ENCODE results near the gene ULK1. TPM values are rescaled to one million over a fixed set of nuclear protein-coding genes. Genes with fewer than 3 reads are reported as not detected.
"Not testable (repeated sequence)": the region's sequence is repeated elsewhere in the genome, so short reads cannot be mapped to it uniquely, and the experiment has no call there.

ULK1 gene
- polyA plus RNA-seq, 3 donors: 1.0 to 75.1 (median 1.3) TPM

- Histone ChIP-seq H3K9me3 (replicated peaks in 1 of 2; ENCODE audit: control insufficient read depth in 1 of 2, insufficient read depth in 1 of 2, low read length in 2 of 2) (no peaks in the 10 kb centered on the region), H4K20me1 (ENCODE audit: insufficient read depth, low read length) (peaks cover 85% of the 10 kb centered on the region), H3K27me3 (ENCODE audit: control insufficient read depth in 2 of 2, insufficient read depth in 2 of 2, low read length in 2 of 2) (no peaks in the 10 kb centered on the region), H2AFZ (ENCODE audit: insufficient read depth, low read depth, low read length, poor library complexity, severe bottlenecking) (no peak overlapping the region), H3K9ac (ENCODE audit: insufficient read depth, low read length, poor library complexity, severe bottlenecking) (no peak overlapping the region), H3K79me2 (ENCODE audit: insufficient read depth, low read length) (peaks cover 87% of the 10 kb centered on the region), H3K4me1 (ENCODE audit: control insufficient read depth in 1 of 2, insufficient read depth in 2 of 2, low read length in 2 of 2) (no peaks in the 10 kb centered on the region), H3K4me2 (replicated peaks; ENCODE audit: extremely low read depth, low read length, poor library complexity, severe bottlenecking) (no peak overlapping the region), H3K4me3 (replicated peaks in 1 of 3; ENCODE audit: low read depth in 2 of 3, low read length in 3 of 3) (no peak overlapping the region), H3K27ac (ENCODE audit: low read depth in 1 of 2, low read length in 2 of 2) (no peak overlapping the region), H3K36me3 (replicated peaks in 1 of 2; ENCODE audit: control insufficient read depth in 1 of 2, insufficient read depth in 2 of 2, low read length in 2 of 2) (peaks cover 21 to 54% of the 10 kb centered on the region in 2 donors)
- 90% methylated on average over 12 of the region's 16 CpGs for WGBS (ENCODE audit: insufficient coverage)
- peaks cover 31 to 40% of the 10 kb centered on the region in 2 donors for H3K36me3 Mint-ChIP-seq
- H3K4me1 Mint-ChIP-seq: peaks cover 20% of the 10 kb centered on the region
- no peak for DNase-seq
- intact Hi-C loops (cut with micrococcal nuclease): loop anchor here (10.0 kb wide), 2 partner anchors 125 to 245 kb away; partner anchors contain the start of gene SFSWAP (in 1 of the 2)
- H3K9me3 Mint-ChIP-seq: no peaks in the 10 kb centered on the region
- no peak overlapping the region for H3K4me3 Mint-ChIP-seq
- TF ChIP-seq CTCF (IDR thresholded peaks at IDR 0.05): no peak
- peak overlapping the region in 2 of 7 donors; percentile 58 to 75 for H3K27ac Mint-ChIP-seq
- H3K27me3 Mint-ChIP-seq (ENCODE audit: low read depth in 3 of 3): no peaks in the 10 kb centered on the region
These were observed 65.5 kb downstream of the ULK1 start for GRCh38 chr12:131959641-131960589.

GRCh38 chr12:131960590-131961325, 66.3 kb downstream of the ULK1 start:
- Histone ChIP-seq H3K36me3 (replicated peaks in 1 of 2; ENCODE audit: control insufficient read depth in 1 of 2, insufficient read depth in 2 of 2, low read length in 2 of 2) (peaks cover 21 to 59% of the 10 kb centered on the region in 2 donors), H4K20me1 (ENCODE audit: insufficient read depth, low read length) (peaks cover 84% of the 10 kb centered on the region), H3K79me2 (ENCODE audit: insufficient read depth, low read length) (peaks cover 87% of the 10 kb centered on the region)
- H3K27me3 ChIP-seq (ENCODE audit: control insufficient read depth in 2 of 2, insufficient read depth in 2 of 2, low read length in 2 of 2); H3K4me3 Mint-ChIP-seq; H2AFZ ChIP-seq (ENCODE audit: insufficient read depth, low read depth, low read length, poor library complexity, severe bottlenecking); intact Hi-C loops (cut with micrococcal nuclease); H3K9me3 ChIP-seq (replicated peaks in 1 of 2; ENCODE audit: control insufficient read depth in 1 of 2, insufficient read depth in 1 of 2, low read length in 2 of 2); H3K9me3 Mint-ChIP-seq; H3K27ac Mint-ChIP-seq; H3K4me1 ChIP-seq (ENCODE audit: control insufficient read depth in 1 of 2, insufficient read depth in 2 of 2, low read length in 2 of 2); H3K27ac ChIP-seq (ENCODE audit: low read depth in 1 of 2, low read length in 2 of 2); DNase-seq; H3K4me3 ChIP-seq (replicated peaks in 1 of 3; ENCODE audit: low read depth in 2 of 3, low read length in 3 of 3); H3K27me3 Mint-ChIP-seq (ENCODE audit: low read depth in 3 of 3); H3K4me2 ChIP-seq (replicated peaks; ENCODE audit: extremely low read depth, low read length, poor library complexity, severe bottlenecking); H3K9ac ChIP-seq (ENCODE audit: insufficient read depth, low read length, poor library complexity, severe bottlenecking): not testable (repeated sequence)
- WGBS (ENCODE audit: insufficient coverage): 95% methylated on average over 5 of the region's 30 CpGs
- H3K36me3 Mint-ChIP-seq: peaks cover 39 to 48% of the 10 kb centered on the region in 2 donors
- peaks cover 16% of the 10 kb centered on the region for H3K4me1 Mint-ChIP-seq

GRCh38 chr12:131961328-131961727, 66.9 kb downstream of the ULK1 start:
- H3K4me2 ChIP-seq (replicated peaks; ENCODE audit: extremely low read depth, low read length, poor library complexity, severe bottlenecking); H3K4me1 ChIP-seq (ENCODE audit: control insufficient read depth in 1 of 2, insufficient read depth in 2 of 2, low read length in 2 of 2); H3K4me3 Mint-ChIP-seq; H3K9me3 Mint-ChIP-seq; H3K27ac ChIP-seq (ENCODE audit: low read depth in 1 of 2, low read length in 2 of 2); H2AFZ ChIP-seq (ENCODE audit: insufficient read depth, low read depth, low read length, poor library complexity, severe bottlenecking); H3K27me3 Mint-ChIP-seq (ENCODE audit: low read depth in 3 of 3); H3K4me3 ChIP-seq (replicated peaks in 1 of 3; ENCODE audit: low read depth in 2 of 3, low read length in 3 of 3); DNase-seq; intact Hi-C loops (cut with micrococcal nuclease); H3K9me3 ChIP-seq (replicated peaks in 1 of 2; ENCODE audit: control insufficient read depth in 1 of 2, insufficient read depth in 1 of 2, low read length in 2 of 2); H3K27me3 ChIP-seq (ENCODE audit: control insufficient read depth in 2 of 2, insufficient read depth in 2 of 2, low read length in 2 of 2); H3K9ac ChIP-seq (ENCODE audit: insufficient read depth, low read length, poor library complexity, severe bottlenecking): not testable (repeated sequence)
- Histone ChIP-seq H4K20me1 (ENCODE audit: insufficient read depth, low read length) (peaks cover 84% of the 10 kb centered on the region), H3K79me2 (ENCODE audit: insufficient read depth, low read length) (peaks cover 87% of the 10 kb centered on the region), H3K36me3 (replicated peaks in 1 of 2; ENCODE audit: control insufficient read depth in 1 of 2, insufficient read depth in 2 of 2, low read length in 2 of 2) (peaks cover 24 to 59% of the 10 kb centered on the region in 2 donors)
- Mint-ChIP-seq H3K27ac (peak overlapping the region in 1 of 7 donors; percentile 2), H3K36me3 (peaks cover 41 to 53% of the 10 kb centered on the region in 2 donors), H3K4me1 (peaks cover 10% of the 10 kb centered on the region)
- WGBS (ENCODE audit: insufficient coverage): no CpG with 5 or more reads among the region's 20 CpGs

Data from CD14-positive monocyte (primary cell).